ENCODE measurements around the gene SOBP. TPM values are rescaled to one million over a fixed set of nuclear protein-coding genes. Genes with fewer than 3 reads are reported as not detected.

The SOBP gene
- total RNA-seq, 4 donors from 2014 or later, result 6.0 to 18.4 (median 6.7) TPM

GRCh38 chr6:107677399-107677798 is 187.5 kb downstream of the SOBP start:
- Histone ChIP-seq H3K4me1 (peaks cover 0 to 20% (median 0%) of the 10 kb centered on the region in 4 donors), H3K9me3 (no peaks in the 10 kb centered on the region), H3K27ac (no peak overlapping the region), H3K27me3 (no peaks in the 10 kb centered on the region), H3K36me3 (no peaks in the 10 kb centered on the region), H3K4me3 (no peak overlapping the region)
- WGBS, 2 donors, result 98 to 100% methylated on average over 1 of the region's 1 CpG
- TF ChIP-seq POLR2A (IDR thresholded peaks at IDR 0.05) (no peak), CTCF (IDR thresholded peaks at IDR 0.05) (no peak), EP300 (IDR thresholded peaks at IDR 0.05) (no peak)
- no peak for DNase-seq (ENCODE audit: low spot score in 2 of 2)

- DNase-seq (ENCODE audit: low spot score in 2 of 2), result no peak
- Histone ChIP-seq H3K4me3 (no peak overlapping the region), H3K4me1 (peaks cover 0 to 11% (median 0%) of the 10 kb centered on the region in 4 donors), H3K27ac (no peak overlapping the region), H3K36me3 (no peaks in the 10 kb centered on the region), H3K9me3 (peaks cover 0 to 14% (median 0%) of the 10 kb centered on the region in 4 donors), H3K27me3 (no peaks in the 10 kb centered on the region)
- TF ChIP-seq POLR2A (IDR thresholded peaks at IDR 0.05) (no peak), CTCF (IDR thresholded peaks at IDR 0.05) (no peak), EP300 (IDR thresholded peaks at IDR 0.05) (no peak)
- WGBS, 2 donors, result 49 to 51% methylated on average over 4 of the region's 4 CpGs
Measured at GRCh38 chr6:107679457-107679856, 189.5 kb downstream of the SOBP start.

GRCh38 chr6:107682721-107683120 is 192.8 kb downstream of the SOBP start:
- WGBS, 2 donors, result 96 to 98% methylated on average over 3 of the region's 3 CpGs
- Histone ChIP-seq H3K9me3 (peaks cover 0 to 21% (median 0%) of the 10 kb centered on the region in 4 donors), H3K4me3 (no peak overlapping the region), H3K36me3 (no peaks in the 10 kb centered on the region), H3K27me3 (no peaks in the 10 kb centered on the region), H3K4me1 (no peaks in the 10 kb centered on the region), H3K27ac (no peak overlapping the region)
- no peak for TF ChIP-seq POLR2A (IDR thresholded peaks at IDR 0.05)
- TF ChIP-seq EP300 (IDR thresholded peaks at IDR 0.05), result no peak
- TF ChIP-seq CTCF (IDR thresholded peaks at IDR 0.05), result no peak
- DNase-seq (ENCODE audit: low spot score in 2 of 2), result no peak

GRCh38 chr6:107683183-107683582 is 193.3 kb downstream of the SOBP start:
- Histone ChIP-seq H3K9me3 (peaks cover 0 to 21% (median 0%) of the 10 kb centered on the region in 4 donors), H3K4me1 (no peaks in the 10 kb centered on the region), H3K27ac (no peak overlapping the region), H3K36me3 (no peaks in the 10 kb centered on the region), H3K4me3 (no peak overlapping the region), H3K27me3 (no peaks in the 10 kb centered on the region)
- TF ChIP-seq CTCF (IDR thresholded peaks at IDR 0.05) (no peak), EP300 (IDR thresholded peaks at IDR 0.05) (no peak), POLR2A (IDR thresholded peaks at IDR 0.05) (no peak)
- WGBS, 2 donors, result 94% methylated on average over 2 of the region's 2 CpGs
- DNase-seq (ENCODE audit: low spot score in 2 of 2), result no peak

GRCh38 chr6:107684996-107685395 is 195.1 kb downstream of the SOBP start:
- Histone ChIP-seq H3K4me1 (peaks cover 0 to 7% (median under 1%) of the 10 kb centered on the region in 4 donors), H3K4me3 (no peak overlapping the region), H3K9me3 (peaks cover 0 to 21% (median 0%) of the 10 kb centered on the region in 4 donors), H3K27me3 (no peaks in the 10 kb centered on the region), H3K27ac (no peak overlapping the region), H3K36me3 (no peaks in the 10 kb centered on the region)
- DNase-seq (ENCODE audit: low spot score in 2 of 2), result no peak
- TF ChIP-seq EP300 (IDR thresholded peaks at IDR 0.05) (no peak), CTCF (IDR thresholded peaks at IDR 0.05) (no peak), POLR2A (IDR thresholded peaks at IDR 0.05) (no peak)
- WGBS, 2 donors, result 91 to 94% methylated on average over 2 of the region's 2 CpGs

All from tibial nerve (tissue), 4 donors.